ENCODE results near the gene TGFBR1. TPM values are rescaled to one million over a fixed set of nuclear protein-coding genes. Genes with fewer than 3 reads are reported as not detected.

Gene TGFBR1
- 114 and 122 TPM in 2 replicates for total RNA-seq

DNA sequence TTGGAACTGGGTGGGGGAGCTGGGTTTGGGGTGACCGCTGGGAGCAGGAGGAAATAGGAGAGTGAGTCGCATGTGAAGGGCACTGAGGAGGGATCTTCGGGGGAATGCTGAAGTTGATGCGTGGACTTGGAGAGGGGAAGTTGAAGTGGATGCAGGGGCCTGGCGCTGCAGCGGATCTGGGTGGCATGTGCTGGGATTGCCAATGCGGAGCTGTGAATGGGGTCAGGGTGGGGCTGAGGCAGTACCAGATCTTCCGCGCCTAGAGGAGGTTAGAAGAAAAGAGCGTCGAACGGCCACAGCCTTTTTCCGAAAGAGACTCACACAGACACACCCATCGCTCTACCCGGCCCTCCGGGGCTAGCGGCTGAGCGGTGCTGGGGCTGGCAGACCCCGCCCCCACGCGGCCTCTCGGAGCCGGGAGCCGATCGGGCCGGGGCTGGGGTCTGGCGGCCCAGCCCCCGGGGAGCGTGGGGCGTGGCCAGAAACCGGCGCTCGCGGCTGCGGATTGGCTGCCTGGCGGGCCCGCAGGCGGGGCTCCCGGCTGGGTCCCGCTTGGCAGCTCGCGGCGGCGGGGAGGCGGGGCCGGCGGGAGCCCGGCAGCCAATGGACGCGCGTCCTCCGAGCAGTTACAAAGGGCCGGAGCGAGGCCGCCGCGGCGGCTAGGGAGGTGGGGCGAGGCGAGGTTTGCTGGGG, at the start of gene TGFBR1:
TSS of gene TGFBR1 (plus strand) at position 655 of the 693 bp plus-strand sequence. CDS start 93 bp downstream, outside the sequence.
- Histone ChIP-seq H3K4me2 (ENCODE audit: insufficient read depth, low read length) (peak within 1 kb of the TSS; percentile 88), H3K27ac (ENCODE audit: low read depth, low read length) (peak within 1 kb of the TSS; percentile 94), H3K36me3 (ENCODE audit: insufficient read depth, low read length) (no peaks in the 10 kb centered on the region), H2AFZ (ENCODE audit: low read length) (peak within 1 kb of the TSS; percentile 76), H3K4me1 (ENCODE audit: insufficient read depth, low read length) (peaks cover 36% of the 10 kb centered on the region), H3K27me3 (ENCODE audit: insufficient read depth, low read length) (no peaks in the 10 kb centered on the region), H3K79me2 (ENCODE audit: insufficient read depth, low read length) (peaks cover 41% of the 10 kb centered on the region), H3K4me3 (ENCODE audit: insufficient read depth, low read length) (peak within 1 kb of the TSS; percentile 87), H3K9me3 (ENCODE audit: low read depth, low read length) (no peaks in the 10 kb centered on the region), H4K20me1 (ENCODE audit: insufficient read depth, low read length) (peaks cover 37% of the 10 kb centered on the region)
- peak; percentile 100 for DNase-seq (ENCODE audit: insufficient read length, low spot score, missing footprints)
- TF ChIP-seq, protein P1, sequence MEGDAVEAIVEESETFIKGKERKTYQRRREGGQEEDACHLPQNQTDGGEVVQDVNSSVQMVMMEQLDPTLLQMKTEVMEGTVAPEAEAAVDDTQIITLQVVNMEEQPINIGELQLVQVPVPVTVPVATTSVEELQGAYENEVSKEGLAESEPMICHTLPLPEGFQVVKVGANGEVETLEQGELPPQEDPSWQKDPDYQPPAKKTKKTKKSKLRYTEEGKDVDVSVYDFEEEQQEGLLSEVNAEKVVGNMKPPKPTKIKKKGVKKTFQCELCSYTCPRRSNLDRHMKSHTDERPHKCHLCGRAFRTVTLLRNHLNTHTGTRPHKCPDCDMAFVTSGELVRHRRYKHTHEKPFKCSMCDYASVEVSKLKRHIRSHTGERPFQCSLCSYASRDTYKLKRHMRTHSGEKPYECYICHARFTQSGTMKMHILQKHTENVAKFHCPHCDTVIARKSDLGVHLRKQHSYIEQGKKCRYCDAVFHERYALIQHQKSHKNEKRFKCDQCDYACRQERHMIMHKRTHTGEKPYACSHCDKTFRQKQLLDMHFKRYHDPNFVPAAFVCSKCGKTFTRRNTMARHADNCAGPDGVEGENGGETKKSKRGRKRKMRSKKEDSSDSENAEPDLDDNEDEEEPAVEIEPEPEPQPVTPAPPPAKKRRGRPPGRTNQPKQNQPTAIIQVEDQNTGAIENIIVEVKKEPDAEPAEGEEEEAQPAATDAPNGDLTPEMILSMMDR (IDR thresholded peaks at IDR 0.05; ENCODE audit: extremely low read depth, low read depth, low read length), result no peak

DNA sequence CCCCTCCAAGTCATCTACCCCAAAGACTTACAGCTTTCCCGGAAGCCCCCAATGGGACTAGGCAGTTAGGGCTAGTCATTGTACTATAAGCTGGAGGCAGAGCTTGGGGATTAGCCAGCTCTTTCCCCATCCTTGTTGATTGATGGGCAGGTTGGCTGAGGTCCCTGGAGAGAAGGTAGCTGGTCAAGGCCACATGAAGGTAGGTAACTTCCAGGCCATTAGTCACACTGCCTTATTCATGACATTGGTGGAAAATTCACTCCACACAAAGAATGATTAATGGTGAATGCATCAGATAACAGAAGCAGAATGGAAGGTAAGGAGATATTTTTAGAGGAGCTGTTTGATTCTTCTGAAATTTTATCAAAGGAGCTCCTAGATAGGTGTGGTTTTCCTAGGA, 49.5 kb upstream of the TGFBR1 start:
- Histone ChIP-seq H3K27me3 (ENCODE audit: insufficient read depth, low read length) (no peaks in the 10 kb centered on the region), H2AFZ (ENCODE audit: low read length) (no peak overlapping the region), H3K79me2 (ENCODE audit: insufficient read depth, low read length) (no peaks in the 10 kb centered on the region), H4K20me1 (ENCODE audit: insufficient read depth, low read length) (no peaks in the 10 kb centered on the region), H3K4me3 (ENCODE audit: insufficient read depth, low read length) (no peak overlapping the region), H3K4me1 (ENCODE audit: insufficient read depth, low read length) (peaks cover 64% of the 10 kb centered on the region), H3K27ac (ENCODE audit: low read depth, low read length) (no peak overlapping the region), H3K36me3 (ENCODE audit: insufficient read depth, low read length) (no peaks in the 10 kb centered on the region), H3K9me3 (ENCODE audit: low read depth, low read length) (no peaks in the 10 kb centered on the region), H3K4me2 (ENCODE audit: insufficient read depth, low read length) (no peak overlapping the region)
- TF ChIP-seq, protein P1 (IDR thresholded peaks at IDR 0.05; ENCODE audit: extremely low read depth, low read depth, low read length), result no peak
- DNase-seq (ENCODE audit: insufficient read length, low spot score, missing footprints), result no peak

DNA sequence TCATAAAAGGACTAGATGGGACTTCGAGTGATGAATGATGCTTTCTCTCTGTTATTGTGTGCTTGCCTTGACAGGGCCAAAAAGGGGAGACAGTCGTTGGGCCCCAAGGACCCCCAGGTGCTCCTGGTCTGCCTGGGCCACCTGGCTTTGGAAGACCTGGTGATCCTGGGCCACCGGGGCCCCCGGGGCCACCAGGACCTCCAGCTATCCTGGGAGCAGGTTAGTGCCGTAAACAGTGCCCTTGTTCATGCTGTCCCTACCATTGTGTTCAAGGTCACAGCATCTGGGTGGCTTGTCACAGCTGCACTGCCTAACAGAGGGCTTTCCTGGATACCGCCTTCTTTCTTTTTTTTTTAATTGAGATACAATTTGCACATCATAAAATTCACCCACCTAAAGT, 48.7 kb upstream of the TGFBR1 start:
- Histone ChIP-seq H2AFZ (ENCODE audit: low read length) (no peak overlapping the region), H3K36me3 (ENCODE audit: insufficient read depth, low read length) (no peaks in the 10 kb centered on the region), H3K79me2 (ENCODE audit: insufficient read depth, low read length) (no peaks in the 10 kb centered on the region), H3K27ac (ENCODE audit: low read depth, low read length) (peak overlapping the region; percentile 71), H4K20me1 (ENCODE audit: insufficient read depth, low read length) (no peaks in the 10 kb centered on the region), H3K4me2 (ENCODE audit: insufficient read depth, low read length) (no peak overlapping the region), H3K27me3 (ENCODE audit: insufficient read depth, low read length) (no peaks in the 10 kb centered on the region), H3K4me1 (ENCODE audit: insufficient read depth, low read length) (peaks cover 57% of the 10 kb centered on the region), H3K4me3 (ENCODE audit: insufficient read depth, low read length) (no peak overlapping the region), H3K9me3 (ENCODE audit: low read depth, low read length) (no peaks in the 10 kb centered on the region)
- TF ChIP-seq, protein P1 (IDR thresholded peaks at IDR 0.05; ENCODE audit: extremely low read depth, low read depth, low read length), result no peak
- DNase-seq (ENCODE audit: insufficient read length, low spot score, missing footprints), result no peak

- TF ChIP-seq, protein P1 (IDR thresholded peaks at IDR 0.05; ENCODE audit: extremely low read depth, low read depth, low read length), result no peak
- H3K4me2 ChIP-seq (ENCODE audit: insufficient read depth, low read length), result peak overlapping the region; percentile 22
- H3K27me3 ChIP-seq (ENCODE audit: insufficient read depth, low read length), result no peaks in the 10 kb centered on the region
- no peak for DNase-seq (ENCODE audit: insufficient read length, low spot score, missing footprints)
- no peaks in the 10 kb centered on the region for H3K36me3 ChIP-seq (ENCODE audit: insufficient read depth, low read length)
- peaks cover 49% of the 10 kb centered on the region for H3K4me1 ChIP-seq (ENCODE audit: insufficient read depth, low read length)
- H3K79me2 ChIP-seq (ENCODE audit: insufficient read depth, low read length), result no peaks in the 10 kb centered on the region
- H3K4me3 ChIP-seq (ENCODE audit: insufficient read depth, low read length), result no peak overlapping the region
- no peak overlapping the region for H2AFZ ChIP-seq (ENCODE audit: low read length)
- H3K27ac ChIP-seq (ENCODE audit: low read depth, low read length), result peak overlapping the region; percentile 82
- no peaks in the 10 kb centered on the region for H3K9me3 ChIP-seq (ENCODE audit: low read depth, low read length)
- no peaks in the 10 kb centered on the region for H4K20me1 ChIP-seq (ENCODE audit: insufficient read depth, low read length)
These were observed 47.8 kb upstream of the TGFBR1 start for GRCh38 chr9:99056886-99057664.
